HCT116 (cell line): Measurements from ENCODE around the gene DRGX. TPM values are rescaled to one million over a fixed set of nuclear protein-coding genes. Genes with fewer than 3 reads are reported as not detected.

Experiments used
- ATAC-seq: fragments of 200-7000 bp; cut with Tn5 transposase; 2 replicates; pipeline ENCODE4 v1.9.1; 2020; ENCODE audit warnings: mild to moderate bottlenecking, moderate library complexity
- BruUV-seq: library from RNA; stranded (reverse); fragments of 400-500 nt; replicated peaks from 2 replicates; lab custom pipeline; 2021; lab: Mats Ljungman, UMichigan
- CTCF ChIA-PET: fragments of 300-600 bp; sonication (Branson Sonifier 250); formaldehyde crosslinking; loops from one replicate; lab custom pipeline; 2021; ENCODE audit warnings: antibody characterized with exemption; lab: Charles Lee
- POLR2A ChIA-PET: fragments of 300-600, 350-600 bp; sonication (Branson Sonifier 250); formaldehyde crosslinking; loops from one replicate; lab custom pipeline; 2021; ENCODE audit warnings: antibody characterized with exemption; lab: Charles Lee
- RAD21 ChIA-PET, 2 experiments: fragments of 300-600 bp; sonication (Branson Sonifier 250); formaldehyde crosslinking; loops; one replicate each; lab custom pipeline; 2023; ENCODE audit warnings: low total read pairs in 2 of 2; ENCODE audit not compliant: uncharacterized antibody in 2 of 2, unreplicated experiment in 2 of 2, low non-redundant PET in 1 of 2; lab: Charles Lee
- DNase-seq: peaks from one replicate; pipeline ENCODE4 v3.0.0-alpha.2; 2010; ENCODE audit warnings: low read depth, low spot score
- H2AFZ ChIP-seq: fragments of 200-600 bp; shearing (Covaris generic), sonication (generic); 2 replicates; pipeline ENCODE4 v1.6.1; 2017; ENCODE audit warnings: low read depth, mixed run types, mixed read lengths, antibody characterized with exemption, low read length; ENCODE audit not compliant: poor library complexity, severe bottlenecking
- H3K27ac ChIP-seq: 2 replicates; pipeline ENCODE4 v1.5.1; 2012; ENCODE audit warnings: low read depth, low read length
- H3K27me3 ChIP-seq: fragments of 200-600 bp; sonication (generic); 2 replicates; pipeline ENCODE4 v1.6.1; 2016; ENCODE audit warnings: mixed run types, low read length, mixed read lengths; ENCODE audit not compliant: insufficient read depth
- H3K36me3 ChIP-seq, 2 experiments: fragments of 200-500 bp in 1 of 2; fragments of 200-600 bp in 1 of 2; sonication (Bioruptor generic) in 1 of 2; sonication (generic) in 1 of 2; 2 replicates each; pipeline versions ENCODE4 v1.5.1 to v1.6.1; 2014 to 2016; ENCODE audit warnings: low read length in 2 of 2, inconsistent platforms in 1 of 2, mixed read lengths in 1 of 2, mixed run types in 1 of 2; ENCODE audit not compliant: insufficient read depth in 2 of 2, control insufficient read depth in 1 of 2
- H3K4me1 ChIP-seq, 2 experiments: fragments of 200-600 bp in 1 of 2; sonication (generic) in 1 of 2; 2 replicates each; pipeline versions ENCODE4 v1.5.1 to v1.6.1; 2012 to 2017; ENCODE audit warnings: low read length in 2 of 2, inconsistent platforms in 1 of 2, mild to moderate bottlenecking in 1 of 2, mixed read lengths in 1 of 2, mixed run types in 1 of 2, moderate library complexity in 1 of 2; ENCODE audit not compliant: insufficient read depth in 2 of 2, control insufficient read depth in 1 of 2
- H3K4me2 ChIP-seq: fragments of 200-600 bp; sonication (generic); 2 replicates; pipeline ENCODE4 v1.6.1; 2017; ENCODE audit warnings: mixed run types, low read length, mixed read lengths
- H3K4me3 ChIP-seq, 2 experiments: fragments of 200-600 bp in 1 of 2; sonication (generic) in 1 of 2; replicated peaks in 1 of 2; 2 replicates each; pipeline ENCODE4 v1.5.1; 2011 to 2016; ENCODE audit warnings: low read length in 2 of 2, control low read depth in 1 of 2, low read depth in 1 of 2, mild to moderate bottlenecking in 1 of 2, mixed read lengths in 1 of 2, mixed run types in 1 of 2
- H3K79me2 ChIP-seq: fragments of 200-600 bp; sonication (generic); 2 replicates; pipeline ENCODE4 v1.6.1; 2017; ENCODE audit warnings: mild to moderate bottlenecking, mixed run types, low read length, moderate library complexity, mixed read lengths; ENCODE audit not compliant: insufficient read depth
- H3K9ac ChIP-seq: fragments of 200-600 bp; sonication (generic); 2 replicates; pipeline ENCODE4 v1.6.1; 2016; ENCODE audit warnings: low read length, mixed read lengths
- H3K9me2 ChIP-seq: fragments of 200-600 bp; sonication (generic), shearing (Covaris generic); 2 replicates; pipeline ENCODE4 v1.6.1; 2017; ENCODE audit warnings: mixed run types, mild to moderate bottlenecking, moderate library complexity; ENCODE audit not compliant: insufficient read depth
- H3K9me3 ChIP-seq, 2 experiments: fragments of 200-500 bp in 1 of 2; fragments of 200-600 bp in 1 of 2; sonication (Bioruptor generic) in 1 of 2; sonication (generic) in 1 of 2; 2 replicates each; pipeline ENCODE4 v1.6.1; 2014 to 2017; ENCODE audit warnings: low read length in 2 of 2, mixed read lengths in 2 of 2, inconsistent platforms in 1 of 2, low read depth in 1 of 2, mild to moderate bottlenecking in 1 of 2, mixed run types in 1 of 2, moderate library complexity in 1 of 2; ENCODE audit not compliant: control insufficient read depth in 1 of 2, insufficient read depth in 1 of 2
- H4K20me1 ChIP-seq: fragments of 200-600 bp; sonication (generic), shearing (Covaris generic); 2 replicates; pipeline ENCODE4 v1.6.1; 2017; ENCODE audit warnings: mixed run types, mild to moderate bottlenecking, moderate library complexity; ENCODE audit not compliant: insufficient read depth
- CBX3 ChIP-seq: IDR thresholded peaks from 2 replicates; pipeline ENCODE4 v1.6.1; 2012; ENCODE audit warnings: low read depth
- CEBPB ChIP-seq: IDR thresholded peaks from 2 replicates; pipeline ENCODE4 v1.6.1; 2012; ENCODE audit warnings: low read depth
- ELF1 ChIP-seq: IDR thresholded peaks from 2 replicates; pipeline ENCODE4 v1.6.1; 2012; ENCODE audit warnings: low read depth, borderline replicate concordance
- EZH2 ChIP-seq: fragments of 200-600 bp; sonication (generic); IDR thresholded peaks from 2 replicates; pipeline ENCODE4 v1.6.1; 2017; ENCODE audit warnings: antibody characterized with exemption, mixed run types
- EZH2phosphoT487 ChIP-seq: fragments of 200-600 bp; IDR thresholded peaks from 2 replicates; pipeline ENCODE4 v1.6.1; 2018; ENCODE audit warnings: antibody characterized with exemption, borderline replicate concordance
- FOSL1 ChIP-seq: IDR thresholded peaks from 2 replicates; pipeline ENCODE4 v1.6.1; 2012; ENCODE audit warnings: low read depth
- JUND ChIP-seq: IDR thresholded peaks from 2 replicates; pipeline ENCODE4 v1.6.1; 2012
- POLR2A ChIP-seq: IDR thresholded peaks from 2 replicates; pipeline ENCODE4 v1.7.0; 2011; ENCODE audit warnings: borderline replicate concordance; ENCODE audit not compliant: insufficient read depth, insufficient read length; ENCODE audit errors: extremely low read depth
- POLR2AphosphoS5 ChIP-seq: IDR thresholded peaks from 2 replicates; pipeline ENCODE4 v1.6.1; 2011; ENCODE audit warnings: mild to moderate bottlenecking, low read depth, low read length, moderate library complexity
- SIN3A ChIP-seq: IDR thresholded peaks from 2 replicates; pipeline ENCODE4 v1.6.1; 2012; ENCODE audit warnings: low read depth
- SRF ChIP-seq: IDR thresholded peaks from 2 replicates; pipeline ENCODE4 v1.6.1; 2012; ENCODE audit warnings: low read depth
- TCF7L2 ChIP-seq: IDR thresholded peaks from 2 replicates; pipeline ENCODE4 v1.7.0; 2011; ENCODE audit warnings: borderline replicate concordance, inconsistent platforms; ENCODE audit not compliant: insufficient read depth, insufficient read length; ENCODE audit errors: extremely low read depth
- ZFX ChIP-seq: fragments of 450-650 bp; IDR thresholded peaks from 2 replicates; pipeline ENCODE4 v1.6.1; 2017
- intact Hi-C: fragments of 100-400 bp; cut with micrococcal nuclease; formaldehyde crosslinking; loops from 2 replicates; pipeline ENCODE4 v1.10.0; 2022
- total RNA-seq: library from RNA; stranded (reverse); gene quantifications from one replicate; pipeline ENCODE4 v1.2.1, GENCODE V29; 2021; ENCODE audit not compliant: unreplicated experiment
- TF ChIP-seq, protein P1 (sequence below), 3 experiments: fragments of 200-600 bp in 1 of 3; sonication (generic) in 1 of 3; IDR thresholded peaks in 2 of 3; conservative IDR thresholded peaks in 1 of 3; 2 replicates each; pipeline ENCODE4 v1.5.1; 2012 to 2017; ENCODE audit warnings: low read depth in 2 of 3, low read length in 2 of 3, antibody characterized with exemption in 1 of 3, borderline replicate concordance in 1 of 3, control low read depth in 1 of 3, mild to moderate bottlenecking in 1 of 3, mixed read lengths in 1 of 3, mixed run types in 1 of 3, moderate library complexity in 1 of 3; ENCODE audit not compliant: insufficient read depth in 1 of 3
- TF ChIP-seq, protein P2 (sequence below): IDR thresholded peaks from 2 replicates; pipeline ENCODE4 v1.6.1; 2012; ENCODE audit warnings: low read depth
- TF ChIP-seq, protein P3 (sequence below): IDR thresholded peaks from 2 replicates; pipeline ENCODE4 v1.6.1; 2012

Gene DRGX
- total RNA-seq, 1 experiment from 2014 or later, result not detected

DNA sequence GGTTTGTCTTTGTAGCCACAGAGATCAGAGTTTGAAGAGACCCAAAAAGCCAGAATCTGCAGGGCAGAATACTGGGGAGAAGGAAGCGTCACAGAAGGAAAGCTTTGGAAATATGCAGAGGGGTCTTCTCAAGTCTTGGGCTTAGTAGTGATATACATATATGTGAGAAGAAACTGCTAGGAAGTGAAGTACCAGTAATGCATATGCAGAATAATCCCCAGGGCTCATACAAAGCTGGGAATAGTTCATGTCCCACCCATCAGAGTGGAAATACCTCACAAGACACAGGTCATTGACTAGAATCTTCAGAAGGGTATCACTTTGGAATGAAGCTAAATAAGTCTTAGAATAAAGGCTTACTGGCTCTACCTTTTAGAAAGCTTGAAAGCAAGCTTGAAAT, 57.3 kb downstream of the DRGX start:
- intact Hi-C loops, result no loop called here
- no peaks in the 10 kb centered on the region for H3K4me1 ChIP-seq
- no peaks in the 10 kb centered on the region for H3K36me3 ChIP-seq
- H2AFZ ChIP-seq, result no peak overlapping the region
- H3K4me3 ChIP-seq, result no peak overlapping the region
- BruUV-seq, result no TSS peak
- ChIA-PET CTCF (no interaction called here), POLR2A (no interaction called here), RAD21 (no interaction called here)
- no peaks in the 10 kb centered on the region for H3K9me2 ChIP-seq
- no peak overlapping the region for H3K9ac ChIP-seq
- ATAC-seq (no peak), DNase-seq (no peak)
- H3K79me2 ChIP-seq, result no peaks in the 10 kb centered on the region
- no peak overlapping the region for H3K27ac ChIP-seq
- no peaks in the 10 kb centered on the region for H4K20me1 ChIP-seq
- H3K9me3 ChIP-seq, result no peaks in the 10 kb centered on the region
- H3K27me3 ChIP-seq, result peaks cover 8% of the 10 kb centered on the region
- H3K4me2 ChIP-seq, result no peak overlapping the region
- no peak for TF ChIP-seq CEBPB
- TF ChIP-seq SRF, result no peak
- no peak for TF ChIP-seq POLR2A
- TF ChIP-seq JUND, result no peak
- no peak for TF ChIP-seq POLR2AphosphoS5

DNA sequence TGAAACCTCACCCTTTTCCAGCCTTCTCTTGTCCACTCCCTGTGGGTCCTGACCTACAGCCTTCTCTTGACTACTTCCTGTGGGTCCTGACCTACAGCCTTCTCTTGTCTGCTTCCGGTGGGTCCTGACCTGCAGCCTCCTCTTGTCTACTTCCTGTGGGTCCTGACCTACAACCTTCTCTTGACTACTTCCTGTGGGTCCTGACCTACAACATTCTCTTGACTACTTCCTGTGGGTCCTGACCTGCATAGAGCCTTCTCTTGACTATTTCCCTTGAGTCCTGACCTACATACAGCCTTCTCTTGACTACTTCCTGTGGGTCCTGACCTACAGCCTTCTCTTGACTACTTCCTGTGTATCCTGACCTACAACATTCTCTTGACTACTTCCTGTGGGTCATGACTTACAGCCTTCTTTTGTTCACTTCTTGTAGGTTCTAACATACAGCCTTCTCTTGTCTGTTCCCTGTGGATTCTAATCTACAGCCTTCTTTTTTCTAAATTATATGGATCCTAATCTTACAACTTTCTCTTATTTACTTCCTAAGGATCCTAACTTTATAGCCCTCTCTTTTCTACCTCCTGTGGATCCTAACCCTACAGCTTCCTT, 60.4 kb downstream of the DRGX start:
- no peaks in the 10 kb centered on the region for H3K9me3 ChIP-seq
- ChIA-PET POLR2A (no interaction called here), RAD21 (no interaction called here), CTCF (no interaction called here)
- H3K4me2 ChIP-seq, result no peak overlapping the region
- H3K4me3 ChIP-seq, result no peak overlapping the region
- no TSS peak for BruUV-seq
- intact Hi-C loops, result no loop called here
- no peak overlapping the region for H3K27ac ChIP-seq
- H3K9ac ChIP-seq, result no peak overlapping the region
- no peak overlapping the region for H2AFZ ChIP-seq
- peaks cover 15% of the 10 kb centered on the region for H3K27me3 ChIP-seq
- no peaks in the 10 kb centered on the region for H3K79me2 ChIP-seq
- H4K20me1 ChIP-seq, result no peaks in the 10 kb centered on the region
- no peak for DNase-seq
- H3K9me2 ChIP-seq, result no peaks in the 10 kb centered on the region
- H3K36me3 ChIP-seq, result no peaks in the 10 kb centered on the region
- no peaks in the 10 kb centered on the region for H3K4me1 ChIP-seq
- ATAC-seq, result no peak
- TF ChIP-seq POLR2AphosphoS5 (no peak), EZH2 (no peak), ELF1 (no peak), EZH2phosphoT487 (no peak), JUND (no peak), TCF7L2 (no peak), CBX3 (no peak), ZFX (no peak), POLR2A (no peak), SIN3A (no peak), FOSL1 (no peak), SRF (no peak), CEBPB (no peak)
- TF ChIP-seq, protein P1, sequence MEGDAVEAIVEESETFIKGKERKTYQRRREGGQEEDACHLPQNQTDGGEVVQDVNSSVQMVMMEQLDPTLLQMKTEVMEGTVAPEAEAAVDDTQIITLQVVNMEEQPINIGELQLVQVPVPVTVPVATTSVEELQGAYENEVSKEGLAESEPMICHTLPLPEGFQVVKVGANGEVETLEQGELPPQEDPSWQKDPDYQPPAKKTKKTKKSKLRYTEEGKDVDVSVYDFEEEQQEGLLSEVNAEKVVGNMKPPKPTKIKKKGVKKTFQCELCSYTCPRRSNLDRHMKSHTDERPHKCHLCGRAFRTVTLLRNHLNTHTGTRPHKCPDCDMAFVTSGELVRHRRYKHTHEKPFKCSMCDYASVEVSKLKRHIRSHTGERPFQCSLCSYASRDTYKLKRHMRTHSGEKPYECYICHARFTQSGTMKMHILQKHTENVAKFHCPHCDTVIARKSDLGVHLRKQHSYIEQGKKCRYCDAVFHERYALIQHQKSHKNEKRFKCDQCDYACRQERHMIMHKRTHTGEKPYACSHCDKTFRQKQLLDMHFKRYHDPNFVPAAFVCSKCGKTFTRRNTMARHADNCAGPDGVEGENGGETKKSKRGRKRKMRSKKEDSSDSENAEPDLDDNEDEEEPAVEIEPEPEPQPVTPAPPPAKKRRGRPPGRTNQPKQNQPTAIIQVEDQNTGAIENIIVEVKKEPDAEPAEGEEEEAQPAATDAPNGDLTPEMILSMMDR (IDR thresholded peaks at IDR 0.05 in 2 of 3, conservative IDR thresholded peaks at IDR 0.05 in 1 of 3; ENCODE audit: borderline replicate concordance in 1 of 3, insufficient read depth in 1 of 3, low read depth in 2 of 3, low read length in 2 of 3), result no peak
- TF ChIP-seq, protein P2, sequence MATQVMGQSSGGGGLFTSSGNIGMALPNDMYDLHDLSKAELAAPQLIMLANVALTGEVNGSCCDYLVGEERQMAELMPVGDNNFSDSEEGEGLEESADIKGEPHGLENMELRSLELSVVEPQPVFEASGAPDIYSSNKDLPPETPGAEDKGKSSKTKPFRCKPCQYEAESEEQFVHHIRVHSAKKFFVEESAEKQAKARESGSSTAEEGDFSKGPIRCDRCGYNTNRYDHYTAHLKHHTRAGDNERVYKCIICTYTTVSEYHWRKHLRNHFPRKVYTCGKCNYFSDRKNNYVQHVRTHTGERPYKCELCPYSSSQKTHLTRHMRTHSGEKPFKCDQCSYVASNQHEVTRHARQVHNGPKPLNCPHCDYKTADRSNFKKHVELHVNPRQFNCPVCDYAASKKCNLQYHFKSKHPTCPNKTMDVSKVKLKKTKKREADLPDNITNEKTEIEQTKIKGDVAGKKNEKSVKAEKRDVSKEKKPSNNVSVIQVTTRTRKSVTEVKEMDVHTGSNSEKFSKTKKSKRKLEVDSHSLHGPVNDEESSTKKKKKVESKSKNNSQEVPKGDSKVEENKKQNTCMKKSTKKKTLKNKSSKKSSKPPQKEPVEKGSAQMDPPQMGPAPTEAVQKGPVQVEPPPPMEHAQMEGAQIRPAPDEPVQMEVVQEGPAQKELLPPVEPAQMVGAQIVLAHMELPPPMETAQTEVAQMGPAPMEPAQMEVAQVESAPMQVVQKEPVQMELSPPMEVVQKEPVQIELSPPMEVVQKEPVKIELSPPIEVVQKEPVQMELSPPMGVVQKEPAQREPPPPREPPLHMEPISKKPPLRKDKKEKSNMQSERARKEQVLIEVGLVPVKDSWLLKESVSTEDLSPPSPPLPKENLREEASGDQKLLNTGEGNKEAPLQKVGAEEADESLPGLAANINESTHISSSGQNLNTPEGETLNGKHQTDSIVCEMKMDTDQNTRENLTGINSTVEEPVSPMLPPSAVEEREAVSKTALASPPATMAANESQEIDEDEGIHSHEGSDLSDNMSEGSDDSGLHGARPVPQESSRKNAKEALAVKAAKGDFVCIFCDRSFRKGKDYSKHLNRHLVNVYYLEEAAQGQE, result no peak
- TF ChIP-seq, protein P3, sequence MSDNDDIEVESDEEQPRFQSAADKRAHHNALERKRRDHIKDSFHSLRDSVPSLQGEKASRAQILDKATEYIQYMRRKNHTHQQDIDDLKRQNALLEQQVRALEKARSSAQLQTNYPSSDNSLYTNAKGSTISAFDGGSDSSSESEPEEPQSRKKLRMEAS, result no peak
